Activated CD8-positive, alpha-beta memory T cell treated with anti-CD3 and anti-CD28 coated beads, Interleukin-2, amount 50 U/mL, for 24 hours (primary cell): ENCODE data around the gene PRKG2.
"Not testable (repeated sequence)": the region's sequence is repeated elsewhere in the genome, so short reads cannot be mapped to it uniquely, and the experiment has no call there.

Source experiments
- DNase-seq: peaks from one replicate; pipeline ENCODE4 v3.0.0-alpha.2; 2020; ENCODE audit errors: extremely low read depth

PRKG2 gene, protein sequence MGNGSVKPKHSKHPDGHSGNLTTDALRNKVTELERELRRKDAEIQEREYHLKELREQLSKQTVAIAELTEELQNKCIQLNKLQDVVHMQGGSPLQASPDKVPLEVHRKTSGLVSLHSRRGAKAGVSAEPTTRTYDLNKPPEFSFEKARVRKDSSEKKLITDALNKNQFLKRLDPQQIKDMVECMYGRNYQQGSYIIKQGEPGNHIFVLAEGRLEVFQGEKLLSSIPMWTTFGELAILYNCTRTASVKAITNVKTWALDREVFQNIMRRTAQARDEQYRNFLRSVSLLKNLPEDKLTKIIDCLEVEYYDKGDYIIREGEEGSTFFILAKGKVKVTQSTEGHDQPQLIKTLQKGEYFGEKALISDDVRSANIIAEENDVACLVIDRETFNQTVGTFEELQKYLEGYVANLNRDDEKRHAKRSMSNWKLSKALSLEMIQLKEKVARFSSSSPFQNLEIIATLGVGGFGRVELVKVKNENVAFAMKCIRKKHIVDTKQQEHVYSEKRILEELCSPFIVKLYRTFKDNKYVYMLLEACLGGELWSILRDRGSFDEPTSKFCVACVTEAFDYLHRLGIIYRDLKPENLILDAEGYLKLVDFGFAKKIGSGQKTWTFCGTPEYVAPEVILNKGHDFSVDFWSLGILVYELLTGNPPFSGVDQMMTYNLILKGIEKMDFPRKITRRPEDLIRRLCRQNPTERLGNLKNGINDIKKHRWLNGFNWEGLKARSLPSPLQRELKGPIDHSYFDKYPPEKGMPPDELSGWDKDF

DNA sequence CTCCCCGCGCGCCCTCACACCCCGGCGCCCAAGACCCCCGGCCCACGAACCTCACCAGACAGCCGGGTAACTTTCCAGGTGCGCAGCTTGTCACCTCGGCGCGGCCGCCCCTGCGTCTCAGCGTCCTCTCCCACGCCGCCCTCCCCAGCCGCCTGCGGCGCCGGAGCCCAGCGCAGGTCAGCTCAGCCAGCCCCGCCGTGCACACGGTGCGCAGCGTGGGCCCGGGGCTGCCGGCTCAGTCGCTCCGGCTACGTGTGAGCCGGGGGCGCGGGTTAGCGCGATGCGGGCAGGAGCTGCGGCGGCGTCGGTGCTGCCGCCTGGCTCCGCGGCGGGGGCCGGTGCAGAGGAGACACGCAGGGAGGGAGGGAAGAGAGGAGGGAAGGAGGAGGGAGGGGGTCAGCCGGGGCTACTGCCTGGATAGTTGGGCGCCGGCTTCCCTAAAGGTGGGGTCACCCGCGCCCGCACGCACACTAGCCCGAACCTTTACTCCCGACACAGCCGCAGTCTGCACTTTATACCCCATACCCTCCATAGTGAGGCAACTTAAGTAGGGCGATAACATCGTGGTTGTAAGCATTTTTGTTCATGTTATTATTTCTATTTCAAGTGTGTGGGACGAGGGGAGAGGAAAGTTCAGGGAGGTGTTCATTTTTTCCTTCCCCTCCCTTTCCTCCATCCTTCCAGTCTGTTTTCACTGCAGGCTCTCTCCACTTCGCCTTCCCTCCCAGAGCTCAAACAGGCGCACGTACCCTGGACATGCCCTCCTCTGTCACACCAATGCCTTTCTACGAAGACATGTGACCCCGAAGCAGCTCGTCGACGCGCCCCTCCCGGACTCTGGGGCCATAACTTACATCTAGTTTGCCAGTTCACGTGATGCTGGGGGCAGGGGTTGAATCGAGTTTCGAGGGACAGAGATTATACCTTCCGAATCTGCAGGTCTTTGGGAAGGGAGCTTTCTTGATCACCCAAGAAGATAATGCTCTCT, at the start of gene PRKG2:
TSS of gene PRKG2 (minus strand) at position 342 of the 988 bp plus-strand sequence. CDS start 10,175 bp downstream, outside the sequence.
- DNase-seq: no peak

DNA sequence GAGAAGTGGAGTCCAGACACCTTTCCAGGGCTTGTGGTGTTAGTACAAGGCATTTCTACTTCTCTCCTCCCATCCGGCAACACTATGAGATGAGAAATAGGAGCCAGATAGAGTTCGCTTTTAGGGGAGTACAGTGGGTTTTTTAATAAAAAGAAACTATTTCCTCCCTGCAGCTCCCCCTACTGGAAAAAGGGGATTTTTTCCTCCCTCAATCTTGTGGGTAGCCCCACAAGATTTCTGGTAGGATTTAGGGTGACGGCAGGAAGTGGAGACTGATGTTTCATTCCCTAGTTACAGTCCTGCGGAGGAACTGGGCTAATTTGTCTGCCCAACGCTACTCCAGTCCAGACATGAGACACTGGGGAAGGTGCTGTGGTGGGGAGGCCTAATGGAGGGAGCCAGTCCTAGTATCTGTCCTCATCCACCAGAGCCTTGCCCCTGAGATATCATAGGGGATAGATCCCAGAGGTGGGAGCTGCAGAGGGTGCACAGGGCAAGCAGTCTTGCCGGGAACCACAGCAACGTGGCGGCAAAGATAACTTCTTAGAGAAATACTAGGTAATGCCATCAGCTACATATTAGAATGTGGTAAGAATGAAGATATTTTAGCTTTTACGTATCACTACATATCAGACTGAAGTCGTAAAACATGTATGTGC, 45.5 kb upstream of the PRKG2 start:
- DNase-seq: no peak

DNA sequence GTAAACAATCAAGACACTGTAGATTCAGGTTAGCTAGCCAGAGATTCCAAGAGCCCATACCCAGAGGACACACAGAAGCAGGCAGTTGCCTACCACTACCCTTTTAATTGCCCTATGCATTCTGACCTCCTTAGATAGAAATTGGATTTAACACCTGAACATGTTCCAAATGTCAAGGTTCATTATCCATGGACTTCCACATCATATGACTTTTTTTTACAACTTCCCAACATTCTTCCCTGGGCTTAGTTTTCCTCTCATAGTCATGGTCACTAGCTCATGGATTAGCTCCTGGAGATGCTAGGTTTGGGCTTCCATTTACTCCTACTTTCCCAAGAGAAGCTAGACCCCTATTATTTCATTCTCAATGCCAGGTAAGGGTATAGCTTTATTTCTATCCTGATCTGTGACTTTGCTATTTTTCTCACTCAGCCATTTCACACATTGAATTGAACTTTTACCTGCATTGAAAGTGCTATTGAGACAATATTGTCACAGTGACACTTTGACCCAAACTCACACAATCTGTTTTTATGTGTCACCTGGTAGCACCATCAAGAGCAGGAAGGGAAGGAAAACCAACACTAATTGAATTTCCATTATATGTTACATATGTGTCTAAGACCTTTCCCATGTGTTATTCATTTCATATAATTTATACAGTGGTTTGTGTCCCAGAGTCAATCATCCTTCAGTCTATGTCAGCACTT, 44.0 kb upstream of the PRKG2 start:
- DNase-seq: no peak

DNA sequence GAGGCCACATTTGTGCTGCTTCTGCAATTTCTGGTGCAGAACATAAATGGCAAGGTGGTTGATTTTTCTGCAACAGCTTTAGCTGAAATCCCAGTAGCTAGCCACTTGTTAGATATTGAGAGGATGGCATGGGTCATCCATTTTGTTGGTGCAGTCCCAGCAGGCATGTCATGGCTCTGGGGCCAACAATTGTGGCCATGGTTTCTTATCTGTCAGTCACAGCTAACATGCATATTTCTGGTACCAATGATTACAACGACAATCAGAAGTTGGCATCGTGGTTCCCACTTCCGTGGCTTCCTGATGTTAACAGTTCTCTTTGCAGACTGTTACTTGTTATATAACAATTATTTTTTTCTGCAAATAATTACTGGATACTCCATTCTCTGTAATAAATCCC, 42.8 kb upstream of the PRKG2 start:
- DNase-seq: no peak

DNA sequence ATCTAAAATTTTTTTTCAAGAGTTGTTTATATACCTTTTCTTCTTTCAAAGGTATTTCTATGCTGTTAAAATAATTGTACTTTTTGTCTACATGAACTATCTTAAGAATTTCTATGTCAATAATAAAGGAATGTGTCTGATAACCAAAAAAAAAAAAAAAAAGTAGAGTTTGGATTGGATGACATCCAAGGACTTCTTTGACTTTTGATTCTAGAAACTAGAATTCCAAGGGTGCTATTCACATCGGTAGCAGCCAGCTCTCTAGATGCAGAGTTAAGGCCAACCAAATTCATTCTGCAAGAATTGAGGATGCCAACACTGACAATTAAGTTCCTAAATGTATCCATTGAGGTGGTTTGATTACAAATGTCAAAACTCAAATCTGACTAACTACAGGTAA, 42.0 kb upstream of the PRKG2 start:
- no peak for DNase-seq

DNA sequence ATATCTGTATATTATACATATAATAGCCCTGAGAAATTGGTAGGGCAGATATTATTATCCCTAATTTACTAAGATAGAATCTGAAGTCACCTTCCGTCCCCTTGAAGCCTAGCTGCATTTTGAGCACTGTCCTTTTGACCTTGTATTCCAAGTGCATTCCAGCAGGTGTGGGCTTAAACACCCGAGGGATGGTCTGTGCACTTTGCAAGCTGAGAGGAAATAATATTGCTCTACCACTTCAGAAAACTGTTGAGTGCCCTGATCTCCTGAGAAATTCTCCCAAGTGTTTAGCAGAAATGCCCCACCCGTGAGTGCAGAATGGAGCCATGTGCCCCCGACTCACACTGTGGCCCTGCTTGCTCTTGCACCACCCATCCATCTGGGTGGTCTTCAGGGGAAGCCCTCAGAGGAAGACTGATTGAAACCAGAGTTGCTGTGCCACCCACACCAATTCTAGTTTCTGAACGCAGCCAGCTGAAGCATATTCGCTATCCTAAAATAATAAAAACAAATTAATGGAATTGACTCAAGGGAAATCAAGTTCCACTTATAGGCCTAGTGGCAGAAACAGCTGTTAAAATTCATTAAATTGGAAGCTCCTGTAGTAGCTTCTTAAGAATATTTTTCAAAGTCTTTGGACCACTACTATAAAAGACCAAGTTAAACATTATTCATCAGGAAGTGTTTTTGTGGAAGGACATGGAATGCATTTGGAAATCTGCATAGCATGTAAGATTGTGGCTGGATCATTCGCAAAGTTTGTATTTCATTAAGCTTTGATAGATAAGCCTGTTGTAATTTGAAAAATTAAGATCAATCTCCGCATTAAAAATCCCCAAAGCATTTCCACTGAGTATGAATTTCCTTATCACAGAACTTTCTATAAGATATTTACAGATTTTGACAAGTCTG, 41.3 kb upstream of the PRKG2 start:
- no peak for DNase-seq

DNA sequence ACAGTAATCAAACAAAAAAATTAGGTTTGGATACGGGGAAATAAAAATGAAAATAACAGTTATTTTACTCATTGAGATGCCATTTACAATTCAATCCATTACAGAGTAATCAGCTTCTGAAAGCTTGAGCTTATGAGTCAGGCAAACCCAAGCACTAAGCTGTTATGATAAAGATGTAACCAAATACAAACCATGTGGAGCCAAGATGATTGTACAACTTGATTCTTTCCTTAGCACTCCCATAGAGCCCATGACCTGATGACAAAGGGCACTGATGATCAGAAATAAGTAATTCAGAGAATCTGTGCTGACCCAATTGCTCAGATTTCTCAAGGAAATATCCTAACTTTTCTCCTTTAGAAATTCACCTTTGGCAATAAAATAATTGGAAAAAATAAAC, 40.5 kb upstream of the PRKG2 start:
- no peak for DNase-seq

DNA sequence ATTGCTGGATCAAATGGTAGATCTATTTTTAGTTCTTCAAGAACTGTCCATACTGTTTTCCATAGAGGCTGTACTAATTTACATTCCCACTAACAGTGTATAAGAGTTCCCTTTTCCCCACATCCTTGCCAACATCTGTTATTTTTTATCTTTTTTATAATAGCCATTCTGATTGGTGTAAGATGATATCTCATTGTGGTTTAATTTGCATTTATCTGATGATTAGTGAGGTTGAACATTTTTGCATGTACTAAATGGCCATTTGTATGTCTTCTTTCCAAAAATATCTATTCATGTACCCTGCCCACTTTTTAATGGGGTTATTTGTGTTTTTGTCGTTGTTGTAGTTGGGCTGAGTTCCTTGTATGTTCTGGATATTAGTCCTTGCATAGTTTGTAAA, 35.4 kb upstream of the PRKG2 start:
- no peak for DNase-seq

DNA sequence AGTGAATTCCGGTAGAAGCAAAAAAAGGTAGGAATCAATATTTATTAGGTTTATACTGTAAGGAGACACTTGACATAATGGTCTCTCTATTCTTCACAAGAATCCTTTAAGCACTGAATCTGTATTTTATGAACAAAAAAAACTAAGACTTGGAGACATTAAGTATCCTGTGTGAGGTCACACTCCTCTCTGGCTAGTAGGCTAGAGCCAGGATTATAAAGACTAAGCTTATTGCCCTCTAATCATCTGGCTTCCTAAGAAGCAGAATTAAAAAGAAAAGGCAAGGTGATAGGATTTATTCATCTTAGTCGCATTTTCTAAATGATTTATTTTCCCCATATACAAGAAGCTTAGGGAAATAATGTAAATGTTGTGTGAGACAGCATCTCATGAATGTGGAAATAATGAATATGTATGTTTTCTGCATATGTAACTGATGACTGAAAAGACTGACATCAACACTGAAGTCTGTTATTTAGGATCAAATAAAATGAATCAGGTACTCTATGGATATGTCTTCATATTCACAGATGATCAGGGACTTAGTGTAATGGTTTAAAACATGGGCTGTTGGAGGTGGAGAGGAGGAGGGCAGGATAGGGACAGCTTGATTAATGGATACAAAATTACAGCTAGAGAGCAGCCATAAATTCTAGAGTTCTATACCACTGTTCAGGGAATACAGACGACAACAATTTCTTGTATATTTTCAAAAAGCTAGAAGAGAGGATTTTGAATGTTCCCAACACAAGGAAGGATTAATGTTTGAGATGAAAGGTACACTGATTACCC, 30.4 kb upstream of the PRKG2 start:
- no peak for DNase-seq

DNA sequence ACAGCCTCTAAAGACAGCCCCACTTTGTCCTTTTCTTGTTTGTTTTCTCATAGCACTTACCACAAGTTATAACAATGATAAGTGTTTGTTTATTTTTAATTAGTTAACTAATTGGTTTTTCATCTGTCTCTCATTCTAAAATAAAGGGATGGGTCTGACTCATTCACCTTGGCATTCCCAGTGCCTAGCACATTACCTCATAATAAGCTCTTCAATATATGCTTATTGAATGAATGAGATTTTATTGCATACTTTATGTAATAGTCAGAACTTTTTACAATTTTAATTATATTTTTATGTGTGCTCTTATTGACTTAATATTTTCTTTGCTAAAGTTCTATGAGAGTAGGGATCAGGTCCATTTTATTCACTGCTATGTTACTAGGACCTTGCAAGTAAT, 22.8 kb upstream of the PRKG2 start:
- no peak for DNase-seq

DNA sequence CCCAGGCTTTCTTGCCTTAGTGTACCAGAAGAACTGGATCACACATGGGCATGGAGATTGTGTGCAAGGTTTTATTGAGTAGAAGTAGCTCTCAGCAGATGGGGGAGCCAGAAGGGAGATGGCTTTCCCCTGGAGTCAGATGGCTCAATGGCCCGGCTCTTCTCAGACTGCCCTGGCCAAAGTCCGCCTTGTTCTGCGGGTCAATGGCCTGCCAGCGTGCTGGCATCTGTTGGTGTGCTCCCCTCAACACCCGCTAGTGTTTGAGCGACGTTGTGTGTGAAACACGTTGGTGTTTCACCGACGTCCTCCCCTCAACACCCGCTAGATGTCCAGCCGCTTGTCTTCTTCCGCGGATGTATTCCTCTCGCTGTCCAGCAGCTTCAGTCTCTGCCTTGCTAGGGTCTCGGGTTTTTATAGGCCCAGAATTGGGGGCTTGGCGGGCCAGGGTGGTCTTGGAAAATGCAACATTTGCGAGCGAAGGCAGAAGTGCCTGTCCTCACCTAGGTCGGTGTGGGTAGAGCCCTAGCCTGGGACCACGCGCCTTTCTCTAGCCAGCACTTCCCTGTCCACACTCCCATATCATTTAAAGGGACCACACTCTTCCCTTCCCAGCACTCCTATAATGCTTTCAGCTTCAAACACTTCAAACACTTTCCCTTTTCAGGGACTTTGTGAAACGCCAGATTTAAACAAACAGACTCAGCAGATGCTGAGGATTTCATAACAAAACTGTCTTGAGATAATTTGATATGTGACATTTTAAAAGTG, 21.1 kb upstream of the PRKG2 start:
- no peak for DNase-seq

DNA sequence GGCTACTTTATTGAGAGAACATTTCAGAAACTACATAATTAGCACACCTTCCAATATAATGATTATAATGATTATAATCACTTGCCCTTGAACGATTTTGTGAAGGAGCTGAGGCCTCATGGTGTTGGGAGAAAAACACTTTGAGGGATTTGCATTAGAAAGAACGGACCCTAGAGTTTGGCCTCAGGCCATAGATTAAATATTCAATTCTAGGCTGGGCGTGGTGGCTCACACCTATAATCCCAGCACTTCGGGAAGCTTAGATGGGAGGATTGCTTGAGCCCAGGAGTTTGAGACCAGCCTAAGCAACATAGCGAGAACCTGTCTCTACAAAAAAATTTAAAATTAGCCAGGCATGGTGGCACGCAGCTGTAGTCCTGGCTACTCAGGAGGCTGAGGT, 12.9 kb upstream of the PRKG2 start:
- no peak for DNase-seq

DNA sequence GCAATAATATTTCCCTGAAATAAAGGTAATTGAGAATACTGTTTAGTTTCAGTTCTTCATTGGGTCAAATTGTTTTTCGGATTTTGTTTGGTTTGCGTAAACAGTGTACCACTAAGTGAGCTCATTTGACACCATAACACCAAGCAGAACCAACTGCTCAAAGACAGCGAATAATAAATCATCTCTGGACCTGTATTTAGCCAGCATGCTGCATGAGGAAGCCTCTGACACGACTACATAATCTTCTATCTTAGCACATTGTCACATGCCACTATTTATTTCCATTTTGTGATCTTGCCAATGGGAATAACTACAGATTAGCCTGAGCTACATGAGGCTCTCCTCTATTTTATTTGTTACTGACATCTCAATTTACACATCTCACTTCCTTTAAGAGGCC, 12.1 kb upstream of the PRKG2 start:
- no peak for DNase-seq

DNA sequence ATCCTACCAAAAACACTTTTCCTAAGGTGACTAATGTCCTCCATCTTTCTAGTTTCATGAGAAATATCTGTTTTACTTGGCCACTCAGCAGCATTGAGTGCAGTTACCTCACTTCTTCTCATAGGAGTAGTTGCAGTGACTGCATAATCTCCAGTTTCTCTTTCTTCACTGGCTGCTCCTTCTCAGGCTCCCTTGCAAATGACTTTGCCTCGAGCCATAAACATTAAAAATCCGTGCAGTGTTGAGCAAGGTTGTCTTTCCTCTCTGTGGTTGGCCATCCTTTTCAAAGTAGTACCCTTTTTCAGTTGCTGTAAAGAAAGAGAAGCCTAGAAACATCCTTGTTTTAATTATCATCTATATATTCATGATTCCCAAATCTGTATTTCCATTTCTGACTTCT, 10.2 kb upstream of the PRKG2 start:
- no peak for DNase-seq

DNA sequence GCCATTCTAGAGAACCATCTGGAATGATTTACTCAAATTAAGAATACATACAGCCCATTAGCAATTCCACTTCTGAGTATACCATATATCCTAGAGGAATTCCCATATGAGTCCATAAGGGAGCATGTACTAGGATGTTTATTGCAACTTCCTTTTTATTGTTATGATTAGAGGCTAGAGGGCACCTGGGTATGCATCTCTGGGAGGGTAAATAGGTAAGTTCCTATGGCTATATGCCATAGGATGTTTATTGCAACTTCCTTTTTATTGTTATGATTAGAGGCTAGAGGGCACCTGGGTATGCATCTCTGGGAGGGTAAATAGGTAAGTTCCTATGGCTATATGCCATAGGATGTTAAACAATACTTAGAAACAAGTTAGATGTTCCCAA, 7.1 kb upstream of the PRKG2 start:
- DNase-seq: not testable (repeated sequence)

DNA sequence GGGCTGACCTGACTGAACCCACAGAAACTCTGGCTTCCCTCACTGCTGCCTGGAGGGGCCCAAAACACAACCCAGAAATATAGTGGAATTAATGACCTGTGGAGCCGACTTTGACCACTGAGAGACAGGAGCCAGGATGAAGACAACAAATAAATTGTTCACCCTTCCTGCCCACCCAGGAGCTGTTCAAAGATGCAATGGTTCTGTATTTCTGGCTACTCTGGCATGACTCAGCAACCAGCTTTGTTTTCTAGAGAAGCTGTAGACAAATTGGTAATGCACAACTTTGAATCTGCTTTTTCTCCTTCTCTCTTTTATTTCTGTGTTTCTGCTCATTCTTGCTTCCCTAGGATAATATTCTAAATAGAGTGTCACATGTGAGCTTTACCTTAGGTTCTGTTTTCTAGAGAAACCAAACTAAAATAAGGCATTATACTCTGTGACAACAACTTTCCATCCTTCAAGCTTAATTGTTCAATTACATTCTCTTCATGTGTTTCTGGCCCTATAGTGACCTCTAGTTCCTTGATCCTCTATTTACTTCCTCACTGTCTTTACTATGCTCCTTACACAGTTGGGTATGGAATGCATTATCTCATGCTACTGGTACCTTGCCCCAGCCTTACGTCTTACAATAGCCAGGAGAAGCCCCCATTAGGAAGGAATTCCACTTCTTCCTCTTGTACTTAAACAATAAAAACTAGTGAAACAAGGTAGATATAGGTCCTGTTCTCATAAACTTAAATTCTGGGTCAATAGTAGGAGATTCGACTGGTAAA, 6.5 kb upstream of the PRKG2 start:
- no peak for DNase-seq

DNA sequence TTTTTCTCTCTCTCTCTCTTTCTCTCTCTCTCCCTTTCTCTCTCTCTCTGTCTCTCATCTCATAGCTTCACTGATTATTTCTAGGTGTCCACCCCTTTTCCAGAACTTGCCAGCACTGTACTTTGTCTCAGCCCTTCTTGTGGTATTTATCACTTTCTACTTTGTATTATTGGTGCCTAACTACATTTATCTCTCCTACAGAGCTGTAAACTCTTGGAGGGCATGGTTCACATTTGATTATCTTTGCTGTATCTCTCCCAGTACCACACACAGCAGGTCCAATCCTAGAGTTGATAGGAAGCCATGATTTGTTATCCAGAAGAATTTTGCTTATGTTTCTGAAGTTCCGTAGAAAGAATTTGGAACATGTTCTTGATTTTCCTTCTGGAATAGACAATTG, 5.2 kb upstream of the PRKG2 start:
- DNase-seq: no peak
